GM21528 (cell line): ENCODE results near the gene PLIN5.

ENCODE experiments used
- ATAC-seq: cut with Tn5 transposase; IDR thresholded peaks from one replicate; pipeline ENCODE4 v1.9.1; 2021; ENCODE audit warnings: mild to moderate bottlenecking, moderate library complexity; ENCODE audit not compliant: unreplicated experiment, low FRiP score

The PLIN5 gene

DNA sequence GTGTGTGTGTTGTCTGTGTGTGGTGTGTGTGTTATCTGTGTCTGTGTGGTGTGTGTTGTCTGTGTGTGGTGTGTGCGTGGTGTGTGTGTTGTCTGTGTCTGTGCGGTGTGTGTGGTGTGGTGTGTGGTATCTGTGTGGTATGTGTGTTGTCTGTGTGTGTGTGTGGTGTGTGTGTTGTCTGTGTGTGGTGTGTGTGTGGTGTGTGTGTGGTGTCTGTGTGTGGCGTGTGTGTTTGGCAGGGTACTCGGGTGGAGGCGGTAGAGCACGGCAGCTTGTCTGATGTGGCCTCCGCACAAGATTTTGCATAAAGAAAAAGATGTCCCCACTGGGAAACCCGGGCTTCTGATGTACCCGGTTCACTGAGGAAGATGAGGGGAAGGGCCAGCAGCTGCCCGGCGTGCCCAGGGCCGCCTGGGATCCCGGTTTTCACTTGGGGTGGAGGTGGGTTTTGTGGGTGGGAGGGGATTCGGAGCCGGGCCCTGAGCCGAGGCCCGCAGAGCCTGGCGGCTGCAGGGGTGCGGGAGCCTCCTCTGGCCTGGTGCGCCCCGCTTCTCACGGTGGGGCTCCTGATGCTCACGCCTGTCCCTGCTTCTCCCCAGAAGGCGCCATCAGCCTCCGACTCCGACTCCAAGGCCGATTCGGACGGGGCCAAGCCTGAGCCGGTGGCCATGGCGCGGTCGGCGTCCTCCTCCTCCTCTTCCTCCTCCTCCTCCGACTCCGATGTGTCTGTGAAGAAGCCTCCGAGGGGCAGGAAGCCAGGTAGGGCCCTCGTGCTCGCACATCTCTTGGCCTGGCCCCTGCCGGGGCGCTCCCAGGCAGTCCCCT is 41.7 kb downstream of the PLIN5 start:
- no peak for ATAC-seq

DNA sequence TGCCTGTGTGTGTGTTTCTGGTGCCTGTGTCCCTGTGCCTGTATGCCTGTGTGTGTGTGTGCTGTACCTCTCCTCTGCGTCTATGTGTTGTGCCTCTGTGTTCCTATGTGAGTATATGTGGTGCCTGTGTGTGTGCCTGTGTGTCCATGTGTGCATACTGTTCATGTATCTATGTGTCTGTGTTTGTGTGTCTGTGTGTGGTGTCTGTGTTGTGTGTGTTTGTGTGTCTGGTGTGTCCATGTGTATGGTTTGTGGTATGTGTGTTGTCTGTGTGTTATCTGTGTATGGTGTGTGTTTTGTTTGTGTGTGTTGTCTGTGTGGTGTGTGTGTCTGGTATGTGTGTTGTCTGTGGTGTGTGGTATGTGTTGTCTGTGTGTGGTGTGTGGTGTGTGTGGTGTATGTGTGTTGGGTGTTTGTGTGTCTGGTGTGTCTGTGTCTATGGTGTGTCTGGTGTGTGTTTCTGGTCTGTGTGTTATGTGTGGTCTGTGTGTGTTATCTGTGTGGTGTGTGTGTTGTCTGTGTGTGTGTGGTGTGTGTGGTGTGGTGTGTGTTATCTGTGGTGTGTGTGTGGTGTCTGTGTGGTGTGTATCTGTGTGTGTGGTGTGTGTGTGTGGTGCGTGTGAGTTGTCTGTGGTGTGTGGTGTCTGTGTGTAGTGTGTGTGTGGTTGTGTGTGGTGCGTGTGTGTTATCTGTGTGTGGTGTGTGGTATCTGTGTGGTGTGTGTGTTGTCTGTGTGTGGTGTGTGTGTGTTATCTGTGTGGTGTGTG is 42.5 kb downstream of the PLIN5 start:
- no peak for ATAC-seq

- ATAC-seq: no peak
These were observed 43.6 kb downstream of the PLIN5 start for GRCh38 chr19:4491446-4491845.

GRCh38 chr19:4488496-4488895 is 46.5 kb downstream of the PLIN5 start:
- ATAC-seq: no peak

- ATAC-seq: no peak
These were observed 47.5 kb downstream of the PLIN5 start for GRCh38 chr19:4487572-4487971.

GRCh38 chr19:4483385-4483784 is 51.6 kb downstream of the PLIN5 start:
- ATAC-seq: no peak

- no peak for ATAC-seq
These were observed 52.2 kb downstream of the PLIN5 start for GRCh38 chr19:4482721-4483364.

GRCh38 chr19:4477034-4477801 is 57.8 kb downstream of the PLIN5 start:
- ATAC-seq: no peak

GRCh38 chr19:4474514-4475022 is 60.5 kb downstream of the PLIN5 start:
- no peak for ATAC-seq

DNA sequence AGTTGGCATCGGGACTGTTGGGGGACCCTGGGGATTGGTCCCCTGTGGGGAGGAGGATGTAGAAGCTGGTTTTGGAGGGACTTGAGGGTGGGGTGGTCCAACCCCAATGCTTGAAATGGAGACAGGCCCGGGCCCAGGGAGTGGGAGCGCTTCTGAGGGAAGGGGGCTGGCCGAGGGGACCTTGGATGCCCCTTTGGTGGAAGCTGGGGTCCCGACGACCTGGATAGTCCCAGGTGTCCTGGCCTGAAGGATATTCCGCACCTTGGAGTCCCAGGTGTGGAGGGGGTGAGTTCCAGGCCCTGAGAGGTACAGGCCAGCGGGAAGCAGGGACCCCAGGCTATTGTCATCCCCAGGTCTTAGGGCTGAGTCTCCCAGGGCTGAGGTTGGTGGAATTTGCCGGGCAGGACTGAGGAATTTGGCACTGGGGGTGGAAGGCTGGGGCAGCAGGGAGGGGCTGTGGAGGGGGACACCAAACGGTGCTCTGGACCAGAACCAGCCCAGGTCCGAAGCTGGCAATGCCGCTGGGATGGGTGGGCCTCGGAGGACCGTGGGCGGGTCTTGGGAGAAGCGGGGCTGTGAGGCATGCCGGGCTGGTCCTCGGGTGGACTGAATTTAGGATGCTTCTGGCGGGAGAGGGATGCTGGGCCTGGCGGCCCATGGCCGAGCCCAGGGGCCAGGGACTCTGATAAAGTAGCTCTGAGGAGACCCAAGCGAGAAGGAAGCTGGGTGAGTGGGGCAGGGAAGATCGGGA is 61.1 kb downstream of the PLIN5 start:
- ATAC-seq: no peak

- ATAC-seq: no peak
These were observed 61.8 kb downstream of the PLIN5 start for GRCh38 chr19:4473011-4473762.
